IgD-negative memory B cell (primary cell): Measurements from ENCODE around the gene RPS28. TPM values are rescaled to one million over a fixed set of nuclear protein-coding genes. Genes with fewer than 3 reads are reported as not detected.
"Not testable (repeated sequence)": the region's sequence is repeated elsewhere in the genome, so short reads cannot be mapped to it uniquely, and the experiment has no call there.

Source experiments
- H3K27ac Mint-ChIP-seq, 3 donors: one replicate each; pipeline ENCODE4 v1.8.0; 2020 to 2022; ENCODE audit warnings: mild to moderate bottlenecking in 3 of 3, mixed read lengths in 3 of 3, moderate library complexity in 1 of 3
- H3K27me3 Mint-ChIP-seq: one replicate; pipeline ENCODE4 v1.8.0; 2021; ENCODE audit warnings: mixed read lengths
- H3K36me3 Mint-ChIP-seq: one replicate; pipeline ENCODE4 v1.8.0; 2020; ENCODE audit warnings: mild to moderate bottlenecking, mixed read lengths
- H3K4me1 Mint-ChIP-seq, 3 donors: one replicate each; pipeline ENCODE4 v1.8.0; 2020 to 2022; ENCODE audit warnings: mixed read lengths in 3 of 3, mild to moderate bottlenecking in 1 of 3
- H3K4me3 Mint-ChIP-seq, 4 donors: one replicate each; pipeline ENCODE4 v1.8.0; 2020 to 2022; ENCODE audit warnings: mild to moderate bottlenecking in 4 of 4, mixed read lengths in 4 of 4, moderate library complexity in 3 of 4
- H3K9me3 Mint-ChIP-seq, 3 donors: one replicate each; pipeline ENCODE4 v1.8.0; 2020 to 2021; ENCODE audit warnings: mixed read lengths in 3 of 3, mild to moderate bottlenecking in 1 of 3
- polyA plus RNA-seq: library from polyadenylated mRNA; unstranded; fragments of 300-500 nt; fragmentation: Illumina TruSeq; gene quantifications from one replicate; pipeline ENCODE4 v1.2.3, GENCODE V29; 2021

The RPS28 gene
- polyA plus RNA-seq, 1 donor from 2014 or later = 2,981 TPM

GRCh38 chr19:8332976-8333766, 11.9 kb downstream of the RPS28 start:
- H3K9me3 Mint-ChIP-seq = no peaks in the 10 kb centered on the region
- peaks cover 0 to 4% (median 3%) of the 10 kb centered on the region in 3 donors for H3K4me1 Mint-ChIP-seq
- no peak overlapping the region for H3K27ac Mint-ChIP-seq
- no peak overlapping the region for H3K4me3 Mint-ChIP-seq
- peaks cover 3% of the 10 kb centered on the region for H3K36me3 Mint-ChIP-seq
- H3K27me3 Mint-ChIP-seq = peaks cover 31% of the 10 kb centered on the region

DNA sequence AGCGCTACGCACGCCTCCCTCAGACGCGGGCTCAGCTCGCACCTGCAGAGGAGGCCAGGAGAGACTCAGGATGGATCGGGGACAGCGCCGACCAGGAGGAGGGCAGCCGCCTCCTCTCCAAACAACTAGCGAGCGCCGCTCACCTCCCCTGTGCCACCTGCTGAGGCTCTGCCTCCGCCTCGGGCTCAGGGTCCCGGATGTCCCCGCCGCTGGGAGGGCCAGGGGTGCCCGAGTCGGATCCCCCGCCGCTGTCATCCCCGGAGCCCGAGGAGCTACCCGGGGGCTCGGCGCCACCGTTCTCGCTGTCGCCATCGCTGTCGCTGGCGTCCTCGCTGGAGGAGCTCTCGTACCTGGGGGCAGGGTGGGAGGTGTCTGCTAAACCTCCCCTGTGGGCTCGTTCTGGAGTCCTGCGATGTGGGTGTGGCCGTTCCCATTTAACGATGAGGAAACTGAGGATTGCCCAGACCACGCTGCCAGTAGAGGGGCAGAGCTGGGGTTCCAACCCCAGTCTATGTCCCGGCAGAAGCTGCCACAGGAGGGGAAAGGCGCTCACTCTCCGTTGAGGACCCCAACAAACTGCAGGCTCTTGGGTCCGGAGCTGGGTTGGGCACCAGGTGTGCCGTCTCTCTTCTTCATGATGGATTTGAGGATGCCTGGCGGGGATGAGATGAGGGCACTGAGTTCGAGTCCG, 12.6 kb downstream of the RPS28 start:
- H3K27ac Mint-ChIP-seq = no peak overlapping the region
- peaks cover 31% of the 10 kb centered on the region for H3K27me3 Mint-ChIP-seq
- H3K4me3 Mint-ChIP-seq = peak overlapping the region in 1 of 4 donors; percentile 30
- peaks cover 4% of the 10 kb centered on the region for H3K36me3 Mint-ChIP-seq
- no peaks in the 10 kb centered on the region for H3K9me3 Mint-ChIP-seq
- H3K4me1 Mint-ChIP-seq = peaks cover 0 to 4% (median 3%) of the 10 kb centered on the region in 3 donors

DNA sequence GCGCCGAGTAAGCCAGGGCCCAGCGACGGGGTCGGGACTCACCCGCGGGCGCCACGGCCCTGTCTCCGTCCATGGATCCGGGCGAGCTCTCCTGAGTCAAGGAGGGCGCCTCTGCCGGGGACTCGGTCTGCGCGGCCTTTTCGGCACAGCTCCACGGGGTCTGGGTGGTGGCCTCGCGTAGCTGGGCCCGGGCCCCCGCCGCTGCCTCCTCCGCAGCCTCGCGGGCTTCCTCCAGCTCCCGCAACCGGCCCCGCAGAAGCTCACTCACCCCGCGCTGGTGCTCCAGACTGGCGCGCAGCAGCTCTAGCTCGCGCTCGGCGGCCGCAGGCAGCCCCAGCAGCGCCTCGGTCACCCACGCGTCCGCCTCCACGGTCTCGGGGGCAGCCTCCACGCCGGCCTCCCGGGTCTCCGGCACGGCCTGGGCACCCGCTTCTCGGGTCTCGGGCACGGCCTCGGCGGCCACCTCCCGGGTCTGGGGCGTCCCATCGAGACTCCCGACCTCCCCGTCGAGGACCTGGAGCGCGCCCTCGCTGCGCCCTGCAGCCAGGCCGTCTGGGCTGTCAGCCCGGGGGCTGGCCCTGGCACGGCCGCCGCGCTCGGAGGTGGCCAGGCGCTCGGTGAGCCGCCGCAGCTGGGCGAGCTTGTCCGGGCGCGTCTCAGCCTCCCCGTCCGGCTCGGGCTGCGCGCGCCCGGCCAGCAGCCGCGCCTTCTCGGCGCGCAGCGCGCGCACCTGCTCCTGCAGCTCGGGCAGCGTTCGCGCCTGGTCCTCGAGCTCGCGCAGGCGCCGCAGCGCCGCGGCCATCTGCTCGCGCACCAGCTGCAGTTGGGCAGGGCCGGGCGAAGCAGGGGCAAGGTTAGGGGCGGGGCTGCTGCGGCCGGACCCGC, 13.4 kb downstream of the RPS28 start:
- Mint-ChIP-seq H3K4me1 (peaks cover 0 to 4% (median 3%) of the 10 kb centered on the region in 3 donors), H3K27me3 (peaks cover 33% of the 10 kb centered on the region), H3K9me3 (no peaks in the 10 kb centered on the region), H3K27ac (no peak overlapping the region), H3K36me3 (peaks cover 5% of the 10 kb centered on the region), H3K4me3 (peak overlapping the region in 1 of 4 donors; percentile 30)

- Mint-ChIP-seq H3K36me3 (peaks cover 5% of the 10 kb centered on the region), H3K4me3 (peak overlapping the region in 3 of 4 donors; percentile 41 to 83 (median 45)), H3K9me3 (no peaks in the 10 kb centered on the region), H3K27ac (no peak overlapping the region), H3K4me1 (peaks cover 0 to 4% (median 3%) of the 10 kb centered on the region in 3 donors), H3K27me3 (peaks cover 39% of the 10 kb centered on the region)
Measured at GRCh38 chr19:8335343-8336071, 14.2 kb downstream of the RPS28 start.

GRCh38 chr19:8336072-8336569, 14.8 kb downstream of the RPS28 start:
- Mint-ChIP-seq H3K9me3 (no peaks in the 10 kb centered on the region), H3K4me1 (peaks cover 0 to 4% (median 3%) of the 10 kb centered on the region in 3 donors), H3K27me3 (peaks cover 38% of the 10 kb centered on the region), H3K4me3 (peak overlapping the region in 3 of 4 donors; percentile 41 to 83 (median 45)), H3K36me3 (peaks cover 5% of the 10 kb centered on the region), H3K27ac (no peak overlapping the region)

GRCh38 chr19:8336660-8337059, 15.4 kb downstream of the RPS28 start:
- peaks cover 5% of the 10 kb centered on the region for H3K36me3 Mint-ChIP-seq
- H3K4me3 Mint-ChIP-seq = no peak overlapping the region
- H3K9me3 Mint-ChIP-seq = no peaks in the 10 kb centered on the region
- H3K27me3 Mint-ChIP-seq = peaks cover 38% of the 10 kb centered on the region
- H3K4me1 Mint-ChIP-seq = peaks cover 0 to 4% (median 3%) of the 10 kb centered on the region in 3 donors
- no peak overlapping the region for H3K27ac Mint-ChIP-seq

- H3K9me3 Mint-ChIP-seq = no peaks in the 10 kb centered on the region
- H3K4me1 Mint-ChIP-seq = peaks cover 0 to 4% (median 3%) of the 10 kb centered on the region in 3 donors
- H3K27ac Mint-ChIP-seq = no peak overlapping the region
- peaks cover 5% of the 10 kb centered on the region for H3K36me3 Mint-ChIP-seq
- no peak overlapping the region for H3K4me3 Mint-ChIP-seq
- peaks cover 44% of the 10 kb centered on the region for H3K27me3 Mint-ChIP-seq
Measured at GRCh38 chr19:8337728-8338127, 16.4 kb downstream of the RPS28 start.

- Mint-ChIP-seq H3K27me3 (peaks cover 49% of the 10 kb centered on the region), H3K27ac (peak overlapping the region in 1 of 3 donors; percentile 69), H3K36me3 (peaks cover 5% of the 10 kb centered on the region), H3K4me1 (peaks cover 3 to 5% (median 4%) of the 10 kb centered on the region in 3 donors), H3K4me3 (no peak overlapping the region), H3K9me3 (no peaks in the 10 kb centered on the region)
Measured at GRCh38 chr19:8338835-8339234, 17.5 kb downstream of the RPS28 start.

GRCh38 chr19:8340341-8341096, 19.2 kb downstream of the RPS28 start:
- Mint-ChIP-seq H3K27ac (peak overlapping the region in 1 of 3 donors; percentile 87), H3K36me3 (peaks cover 5% of the 10 kb centered on the region), H3K4me1 (peaks cover 3 to 5% (median 4%) of the 10 kb centered on the region in 3 donors), H3K27me3 (peaks cover 50% of the 10 kb centered on the region), H3K9me3 (no peaks in the 10 kb centered on the region), H3K4me3 (peak overlapping the region in 1 of 4 donors; percentile 13)

DNA sequence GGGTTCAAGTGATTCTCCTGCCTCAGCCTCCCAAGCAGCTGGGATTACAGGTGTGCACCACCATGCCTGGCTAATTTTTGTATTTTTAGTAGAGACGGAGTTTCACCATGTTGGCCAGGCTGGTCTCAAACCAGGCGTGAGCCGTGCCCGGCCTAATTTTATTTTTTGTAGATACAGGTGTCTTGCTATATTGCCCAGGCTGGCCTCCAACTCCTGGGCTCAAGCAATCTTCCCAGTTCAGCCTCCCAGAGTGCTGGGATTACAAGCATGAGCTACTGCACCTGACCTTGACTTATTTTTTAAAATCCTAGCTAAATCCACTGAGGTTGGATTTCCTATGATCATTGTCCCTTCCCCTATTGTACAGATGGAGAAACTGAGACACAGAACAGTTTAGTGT, 20.2 kb downstream of the RPS28 start:
- not testable (repeated sequence) for H3K36me3 Mint-ChIP-seq, H3K27ac Mint-ChIP-seq, H3K4me1 Mint-ChIP-seq, H3K4me3 Mint-ChIP-seq, H3K9me3 Mint-ChIP-seq
- peaks cover 41% of the 10 kb centered on the region for H3K27me3 Mint-ChIP-seq

GRCh38 chr19:8342316-8342683, 21.0 kb downstream of the RPS28 start:
- H3K27me3 Mint-ChIP-seq = peaks cover 36% of the 10 kb centered on the region
- peaks cover 5% of the 10 kb centered on the region for H3K36me3 Mint-ChIP-seq
- peak overlapping the region in 1 of 3 donors; percentile 59 for H3K27ac Mint-ChIP-seq
- H3K9me3 Mint-ChIP-seq = no peaks in the 10 kb centered on the region
- peak overlapping the region in 2 of 4 donors; percentile 12 to 87 for H3K4me3 Mint-ChIP-seq
- H3K4me1 Mint-ChIP-seq = peaks cover 0 to 5% (median 0%) of the 10 kb centered on the region in 3 donors

DNA sequence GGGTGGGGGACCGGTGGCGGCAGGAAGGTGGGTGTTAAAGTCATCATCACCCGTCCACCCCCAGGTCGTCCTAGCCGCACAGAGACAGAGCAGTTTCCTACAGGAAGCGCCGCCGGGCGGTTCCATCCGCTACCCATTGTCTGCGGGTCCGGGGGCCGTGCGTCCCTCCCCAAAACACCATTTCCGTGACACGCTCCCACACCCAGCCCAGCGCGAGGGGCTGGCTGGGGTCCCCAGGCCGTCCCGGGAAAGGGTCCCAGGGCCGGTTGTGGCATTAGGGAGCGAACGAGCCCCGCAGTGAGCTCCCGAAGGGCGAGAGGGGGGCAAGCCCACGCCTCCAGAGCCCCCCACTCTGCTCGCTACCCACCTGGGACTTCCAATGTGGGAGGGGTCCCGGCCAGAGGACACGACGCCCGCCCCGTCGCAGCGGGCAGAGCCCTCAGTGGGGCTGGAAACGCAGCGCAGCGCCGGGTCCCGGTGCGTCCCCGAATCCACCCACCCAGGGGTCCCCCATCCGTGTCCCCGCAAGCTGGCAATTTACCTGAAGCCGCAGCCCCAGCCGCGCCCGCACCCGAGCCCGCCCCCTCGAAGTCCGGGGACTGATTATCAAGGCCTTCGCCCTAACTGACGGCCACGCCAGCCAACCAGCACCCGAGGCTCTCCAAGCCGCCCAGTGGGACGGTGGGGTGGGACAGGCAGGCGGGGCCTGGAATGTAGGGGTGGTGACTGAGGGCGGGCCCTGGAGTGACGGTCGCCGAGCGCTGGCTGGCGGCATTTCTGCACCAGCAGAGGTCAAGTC, 21.6 kb downstream of the RPS28 start, which contains the start of gene KANK3:
KANK3 (minus strand) TSS at position 579 of the 799 bp plus-strand sequence. CDS start 5,434 bp downstream, outside the sequence.
- H3K4me3 Mint-ChIP-seq = peak within 1 kb of the TSS; percentile 68 to 93 (median 80)
- peaks cover 0 to 5% (median 0%) of the 10 kb centered on the region in 3 donors for H3K4me1 Mint-ChIP-seq
- H3K9me3 Mint-ChIP-seq = no peaks in the 10 kb centered on the region
- H3K27me3 Mint-ChIP-seq = peaks cover 36% of the 10 kb centered on the region
- peak within 1 kb of the TSS in 2 of 3 donors; percentile 35 to 59 for H3K27ac Mint-ChIP-seq
- H3K36me3 Mint-ChIP-seq = peaks cover 5% of the 10 kb centered on the region

DNA sequence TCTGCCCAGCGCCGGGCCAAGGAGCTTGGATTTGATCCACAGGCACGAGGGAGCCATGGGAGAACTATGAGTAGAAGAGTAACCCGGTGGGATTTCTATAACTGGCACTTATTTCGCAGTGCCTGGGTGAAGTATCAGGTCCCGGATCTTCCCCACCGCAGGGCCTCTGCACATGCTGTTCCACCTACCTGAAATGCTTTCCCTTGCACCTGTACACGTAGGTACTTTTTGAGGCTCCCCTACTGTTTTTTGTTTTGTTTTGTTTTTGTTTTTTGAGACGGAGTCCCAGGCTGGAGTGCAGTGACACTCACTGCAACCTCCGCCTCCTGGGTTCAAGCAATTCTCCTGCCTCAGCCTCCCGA, 22.2 kb downstream of the RPS28 start:
- Mint-ChIP-seq H3K27me3 (peaks cover 33% of the 10 kb centered on the region), H3K36me3 (peaks cover 3% of the 10 kb centered on the region), H3K4me1 (peaks cover 0 to 5% (median 0%) of the 10 kb centered on the region in 3 donors), H3K4me3 (peak overlapping the region; percentile 68 to 93 (median 78)), H3K27ac (peak overlapping the region in 1 of 3 donors; percentile 35), H3K9me3 (no peaks in the 10 kb centered on the region)
